NCI-H446 treated with DMSO at 0.1 percent for 48 hours (cell line): ENCODE data around the gene SMYD3.
"Not testable (repeated sequence)": the region's sequence is repeated elsewhere in the genome, so short reads cannot be mapped to it uniquely, and the experiment has no call there.

Experiments
- DNase-seq: peaks from one replicate; lab custom pipeline; 2025; lab: John Stamatoyannopoulos, UW

The SMYD3 gene

DNA sequence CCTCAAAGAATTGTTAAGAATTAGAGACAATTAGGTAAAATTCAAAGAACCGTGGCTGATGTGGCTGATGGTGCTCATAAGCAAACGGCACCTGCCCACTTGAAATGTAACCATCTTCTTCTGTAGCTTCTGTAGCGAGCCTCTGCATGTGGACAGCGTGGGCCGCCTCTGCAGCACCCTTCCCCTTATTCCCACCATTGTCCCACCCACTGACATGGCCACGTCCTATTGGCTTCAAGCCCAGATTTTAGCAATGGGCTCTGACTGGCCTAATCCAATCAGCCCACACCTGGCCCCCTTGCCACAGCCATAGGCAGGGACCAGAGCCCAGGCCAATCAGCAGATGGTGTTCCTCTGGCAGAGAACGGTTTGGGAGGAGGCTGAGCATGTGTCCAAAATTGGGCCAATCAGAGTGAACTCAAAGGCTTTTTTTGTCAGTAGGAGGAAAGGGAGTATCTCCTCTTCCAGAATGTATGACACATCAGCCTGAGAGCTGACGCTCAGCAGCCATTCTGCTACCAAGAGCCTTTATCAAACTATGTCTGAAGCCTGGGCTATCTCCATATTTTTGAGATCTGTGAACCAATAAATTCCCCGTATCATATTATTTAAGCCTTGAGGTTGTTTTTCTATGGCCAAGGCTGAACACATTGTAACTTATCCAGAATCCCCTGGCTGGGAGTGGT is 518.5 kb downstream of the SMYD3 start:
- peak; percentile 32 for DNase-seq

DNA sequence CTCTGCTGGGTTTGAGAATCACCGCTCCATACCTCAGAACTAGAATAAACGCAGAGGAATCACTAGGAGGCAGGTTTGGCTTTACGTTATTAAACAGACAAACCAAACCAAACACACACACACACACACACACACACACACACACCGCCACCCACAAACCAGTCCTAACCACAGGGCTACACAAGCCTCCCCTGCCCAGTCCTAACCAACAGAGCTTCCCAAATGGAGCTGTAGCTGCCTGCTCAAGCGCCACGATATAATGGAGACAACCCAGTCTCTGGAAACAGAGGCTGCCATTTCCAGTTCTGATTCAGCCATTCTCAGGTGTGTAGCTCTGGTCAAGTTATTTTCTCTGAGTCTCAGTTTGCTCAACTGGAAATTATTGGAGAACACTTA is 519.1 kb downstream of the SMYD3 start:
- DNase-seq = no peak

DNA sequence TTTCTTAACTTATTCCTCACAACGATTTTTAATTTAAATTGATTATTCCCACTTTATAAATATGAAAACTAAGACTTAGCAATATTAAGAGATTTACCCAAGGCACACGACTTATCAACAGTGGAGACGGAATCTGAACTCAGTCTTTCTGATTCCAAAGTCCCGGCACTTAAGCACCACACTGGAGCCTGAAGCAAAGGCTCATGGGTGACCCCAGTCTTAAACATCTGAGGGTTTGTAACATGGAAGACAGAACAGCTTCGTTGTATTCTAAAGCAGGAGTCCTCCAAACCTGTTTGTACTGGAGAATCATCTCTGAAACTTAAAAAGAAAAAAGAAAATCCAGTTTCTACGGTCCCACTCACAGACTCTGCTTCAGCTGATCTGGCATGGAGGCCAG is 519.5 kb downstream of the SMYD3 start:
- DNase-seq = no peak

DNA sequence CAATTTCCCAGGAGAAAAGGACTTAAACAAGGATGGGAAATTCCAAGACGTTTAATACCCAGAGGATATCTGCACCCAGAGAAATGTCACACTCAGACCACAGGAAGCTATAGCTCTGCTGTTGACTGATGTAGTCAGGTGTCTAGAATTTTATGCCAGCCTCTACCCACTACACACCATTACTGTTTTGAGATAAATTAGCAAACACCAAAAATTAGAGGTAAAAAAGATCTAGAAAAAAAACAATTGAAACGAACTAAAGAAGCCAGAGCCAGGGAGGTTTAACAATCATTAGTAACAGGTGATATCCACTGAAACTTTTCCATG is 519.9 kb downstream of the SMYD3 start:
- no peak for DNase-seq

DNA sequence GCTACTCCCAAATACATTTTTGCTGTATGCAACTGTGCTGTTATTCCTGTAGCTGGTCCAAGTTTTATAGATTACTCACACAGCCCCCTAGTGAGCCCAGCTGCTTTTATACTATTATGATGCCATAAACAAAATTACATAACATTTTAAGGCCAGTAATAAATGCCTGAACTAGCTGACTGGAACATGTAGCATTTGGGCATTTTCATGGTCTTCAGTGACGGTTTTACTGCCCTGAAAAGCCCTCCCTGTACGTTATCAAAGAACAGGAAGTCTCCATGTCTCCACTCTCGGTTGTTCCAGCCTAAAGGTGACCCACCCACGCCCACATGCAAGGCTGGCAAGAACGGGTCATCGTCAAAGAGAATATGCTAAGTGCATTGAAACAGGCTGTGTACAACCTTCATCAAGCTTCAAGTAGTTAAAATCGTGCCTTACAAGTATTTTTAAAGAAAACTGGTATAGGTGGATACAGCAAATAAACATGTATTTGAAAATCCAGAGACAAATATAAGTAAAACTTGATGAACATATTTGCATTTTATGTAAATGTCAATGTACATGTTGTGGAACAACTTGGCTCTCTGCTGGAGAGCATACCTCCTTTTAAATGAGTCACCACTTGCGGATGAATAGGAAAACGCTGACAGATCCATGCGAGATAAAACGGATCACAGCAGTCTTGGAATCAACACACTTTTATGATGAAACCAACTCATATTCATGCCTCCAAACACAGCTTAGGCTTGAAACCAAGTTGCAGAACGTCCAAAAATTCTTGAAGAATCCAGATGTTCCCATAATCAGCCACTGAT is 520.5 kb downstream of the SMYD3 start:
- peak; percentile 48 for DNase-seq

DNA sequence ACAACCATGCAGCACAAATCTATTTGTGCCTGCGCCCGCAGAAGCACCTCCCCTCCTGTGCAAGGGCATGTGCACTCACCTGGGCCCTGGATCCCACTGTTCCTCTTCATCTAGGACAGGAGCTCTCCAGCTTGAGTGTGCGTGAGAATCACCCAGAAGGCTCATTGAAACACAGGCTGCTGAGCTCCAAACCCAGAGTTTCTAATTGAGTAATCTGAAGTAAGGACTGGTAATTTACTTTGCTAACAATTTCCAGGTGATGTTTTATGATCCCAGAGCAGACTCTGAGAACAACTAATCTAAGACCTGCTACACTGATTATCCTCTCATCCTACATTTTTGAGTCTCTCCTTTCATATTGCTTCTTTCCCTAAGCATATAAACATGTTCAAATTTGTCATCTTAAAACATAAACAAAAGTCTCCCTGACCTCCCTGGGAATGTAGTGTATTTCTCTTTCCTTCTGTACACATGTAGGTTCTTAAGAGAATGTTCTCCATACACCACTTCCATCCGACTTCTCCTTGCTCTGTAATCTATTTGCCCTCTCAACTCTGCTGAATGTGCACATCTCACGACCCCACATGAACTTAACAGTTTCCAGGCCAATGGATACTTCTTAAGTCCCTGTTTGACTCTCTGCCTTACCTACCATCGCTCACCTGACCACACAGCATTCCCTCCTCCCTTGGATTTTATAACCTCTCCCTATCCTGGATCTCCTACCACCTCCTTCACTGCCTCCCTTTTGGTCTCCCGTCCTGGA is 522.5 kb downstream of the SMYD3 start:
- DNase-seq = no peak

DNA sequence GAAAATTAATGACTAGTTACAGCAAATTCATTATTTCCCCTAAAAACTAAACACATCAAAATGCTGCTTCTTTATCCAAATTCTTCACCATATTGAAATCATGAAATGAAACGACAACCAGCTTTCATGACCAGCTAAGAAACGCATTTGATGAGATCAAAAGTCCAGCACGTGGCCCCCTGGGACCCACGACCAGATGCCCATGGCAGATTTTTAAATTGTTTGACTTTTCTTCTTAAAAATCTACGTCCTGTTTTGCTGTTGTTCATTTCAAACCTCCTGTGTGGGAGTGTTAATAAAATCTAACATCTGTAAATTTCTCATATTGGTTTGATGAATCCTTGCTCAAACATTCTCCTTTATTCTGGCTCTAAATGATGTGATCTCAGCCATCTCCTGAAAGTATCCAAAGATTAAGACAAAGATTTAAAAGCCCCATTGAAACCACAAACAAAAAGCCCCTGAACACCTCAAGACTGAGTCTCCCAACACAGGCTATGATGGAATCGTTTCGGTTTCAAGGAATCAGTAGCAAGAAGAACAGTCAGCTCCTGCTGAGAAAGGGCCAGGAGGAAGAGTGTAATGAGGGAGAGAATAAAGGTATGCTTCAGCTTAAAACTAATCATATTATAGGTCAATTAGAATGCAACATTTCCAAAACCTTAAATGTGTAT is 523.6 kb downstream of the SMYD3 start:
- DNase-seq = no peak

DNA sequence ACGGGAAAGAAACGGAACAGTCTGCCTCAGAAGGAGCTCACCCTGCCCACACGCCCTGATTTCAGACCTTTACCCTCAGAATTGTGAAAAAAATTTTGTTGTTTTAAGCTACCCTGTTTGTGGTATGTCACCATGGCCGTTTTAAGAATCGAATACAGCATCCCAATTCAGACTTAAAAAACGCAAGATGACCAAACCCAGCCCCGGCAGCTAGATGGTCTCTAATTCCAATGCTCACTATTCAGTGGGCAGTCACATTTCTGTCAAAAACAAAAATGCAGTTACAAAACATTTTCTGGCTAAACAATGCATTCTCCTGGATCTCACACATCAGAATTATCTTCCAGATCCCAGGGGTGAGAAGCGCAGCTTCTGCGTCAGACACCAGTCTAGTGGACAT is 527.5 kb downstream of the SMYD3 start:
- no peak for DNase-seq

DNA sequence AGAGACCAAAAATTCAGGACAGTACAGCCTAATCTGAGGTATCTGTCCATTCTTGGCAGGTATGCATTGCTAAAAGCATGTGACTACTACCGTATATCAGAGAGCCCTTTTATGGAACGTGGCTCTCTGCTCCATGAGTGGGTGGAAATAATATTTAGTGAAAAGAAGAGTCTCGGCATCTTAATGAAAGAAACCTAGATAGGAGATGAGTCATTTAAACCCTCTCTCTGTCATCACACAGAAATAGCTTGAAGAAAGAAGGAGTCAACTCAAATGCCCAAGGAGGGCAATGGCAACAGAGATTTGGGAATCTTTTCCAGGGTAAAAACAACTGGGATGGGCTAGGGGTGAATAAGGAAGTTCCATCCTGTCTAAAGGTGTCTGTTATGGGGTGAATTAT is 528.2 kb downstream of the SMYD3 start:
- DNase-seq = no peak

DNA sequence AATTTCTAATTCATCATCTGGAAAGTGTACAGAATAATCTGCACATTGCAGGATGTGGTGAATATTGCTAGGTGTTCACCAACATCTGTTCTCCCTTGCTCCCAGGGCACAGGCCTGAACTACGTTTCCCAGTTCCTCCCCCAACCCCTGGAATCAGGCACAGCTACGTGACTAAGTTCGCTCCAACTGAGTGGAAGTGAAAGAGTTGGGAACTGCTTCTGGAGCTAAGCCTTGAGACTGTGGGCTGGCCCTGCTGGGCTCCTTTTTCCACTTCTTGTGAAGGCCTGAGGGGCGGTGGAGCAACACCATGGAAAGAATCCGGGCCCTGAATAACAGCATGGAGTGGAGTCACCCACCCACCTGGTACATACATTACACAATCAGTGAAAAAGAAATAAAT is 534.6 kb downstream of the SMYD3 start:
- DNase-seq = no peak

DNA sequence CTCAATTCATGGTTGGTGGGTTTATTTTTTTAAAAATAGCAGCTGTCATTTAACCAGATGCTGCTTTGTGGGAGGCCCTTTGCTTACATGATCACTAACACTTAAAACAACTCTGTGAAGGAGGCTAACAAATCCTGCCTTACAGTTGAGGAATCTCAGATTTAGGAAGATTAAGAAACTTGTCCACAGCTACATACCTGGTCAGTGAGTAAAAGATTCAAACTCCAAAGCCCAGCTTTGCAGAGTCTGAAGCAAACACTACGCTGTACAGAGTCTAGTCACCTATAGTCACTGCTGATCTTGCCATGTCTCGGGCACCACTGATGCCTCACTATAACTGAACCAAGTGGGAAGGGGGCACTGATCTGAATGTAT is 535.4 kb downstream of the SMYD3 start:
- DNase-seq = no peak

DNA sequence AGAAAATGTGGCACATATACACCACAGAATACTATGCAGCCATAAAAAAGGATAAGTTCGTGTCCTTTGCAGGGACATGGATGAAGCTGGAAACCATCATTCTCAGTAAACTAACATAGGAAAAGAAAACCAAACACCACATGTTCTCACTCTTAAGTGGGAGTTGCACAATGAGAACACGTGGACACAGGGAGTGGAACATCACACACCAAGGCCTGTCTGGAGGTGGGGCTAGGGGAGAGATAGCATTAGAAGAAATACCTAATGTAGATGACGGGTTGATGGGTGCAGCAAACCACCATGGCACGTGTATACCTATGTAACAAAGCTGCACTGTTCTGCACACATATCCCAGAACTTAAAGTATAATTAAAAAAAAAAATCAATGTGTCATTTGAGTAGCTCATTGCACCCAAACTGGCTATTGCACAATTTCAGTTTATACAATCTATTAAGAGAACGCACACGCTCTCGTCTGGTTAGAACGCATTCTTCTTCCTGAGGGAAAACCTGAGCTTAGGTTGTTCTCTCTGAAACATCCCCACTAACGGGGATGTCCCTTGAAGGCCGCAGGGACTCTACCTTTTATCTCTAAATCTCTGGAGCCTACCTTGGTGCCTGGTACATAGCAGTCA is 535.9 kb downstream of the SMYD3 start:
- DNase-seq = not testable (repeated sequence)

DNA sequence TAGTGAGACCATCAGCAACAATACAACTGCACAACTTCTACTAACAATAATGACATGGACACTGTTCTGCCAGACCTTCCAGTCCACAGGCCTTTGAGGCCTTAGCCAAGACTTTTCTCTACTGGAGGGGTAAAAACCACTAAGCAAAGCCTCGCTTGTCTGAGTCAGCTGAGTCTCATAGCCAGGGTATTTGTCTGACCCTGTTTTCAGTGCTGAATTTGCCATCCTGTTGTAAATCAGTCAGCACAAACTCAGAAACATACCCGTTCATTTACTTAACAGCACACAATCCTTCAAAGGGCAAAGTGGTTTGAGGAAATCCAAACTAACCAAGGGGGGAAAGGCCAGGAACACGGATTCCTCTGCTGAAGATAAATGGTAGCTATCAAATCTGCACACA is 537.8 kb downstream of the SMYD3 start:
- DNase-seq = no peak

DNA sequence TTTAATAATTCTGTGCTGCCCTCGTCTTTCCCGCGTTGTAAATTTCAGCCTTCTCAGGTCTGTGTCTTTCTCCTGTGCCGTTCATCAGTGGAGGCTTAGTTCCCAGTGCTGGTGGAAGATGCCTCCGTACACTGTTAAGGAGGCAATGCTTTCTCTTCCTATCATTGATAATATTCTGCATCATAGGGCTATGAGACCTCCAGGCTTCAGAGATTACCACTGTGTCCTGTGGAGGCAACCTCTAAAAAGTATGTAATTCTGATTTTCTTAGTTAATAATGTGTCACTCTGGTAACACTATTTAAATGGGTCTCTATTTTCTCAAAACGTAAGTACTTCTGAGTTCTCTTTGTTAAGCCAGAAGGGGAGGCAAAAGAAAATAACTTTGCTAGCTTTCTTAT is 538.3 kb downstream of the SMYD3 start:
- DNase-seq = no peak

DNA sequence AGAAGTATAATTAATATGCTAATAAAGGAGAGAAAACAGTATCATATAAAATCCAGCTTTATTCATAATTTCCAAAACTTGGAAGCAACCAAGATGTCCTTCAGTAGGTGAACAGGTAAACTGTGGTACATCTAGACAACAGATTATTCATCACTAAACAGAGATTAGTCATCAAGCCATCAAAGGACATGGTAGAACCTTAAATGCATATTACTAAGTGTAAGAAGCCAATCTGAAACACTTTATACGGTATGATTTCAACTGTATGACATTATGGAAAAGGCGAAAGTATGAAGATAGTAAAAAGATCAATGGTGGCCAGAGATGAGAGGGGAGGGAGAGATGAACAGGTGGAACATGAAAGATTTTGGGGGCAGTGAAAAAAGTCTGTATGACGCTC is 541.7 kb downstream of the SMYD3 start:
- DNase-seq = no peak

DNA sequence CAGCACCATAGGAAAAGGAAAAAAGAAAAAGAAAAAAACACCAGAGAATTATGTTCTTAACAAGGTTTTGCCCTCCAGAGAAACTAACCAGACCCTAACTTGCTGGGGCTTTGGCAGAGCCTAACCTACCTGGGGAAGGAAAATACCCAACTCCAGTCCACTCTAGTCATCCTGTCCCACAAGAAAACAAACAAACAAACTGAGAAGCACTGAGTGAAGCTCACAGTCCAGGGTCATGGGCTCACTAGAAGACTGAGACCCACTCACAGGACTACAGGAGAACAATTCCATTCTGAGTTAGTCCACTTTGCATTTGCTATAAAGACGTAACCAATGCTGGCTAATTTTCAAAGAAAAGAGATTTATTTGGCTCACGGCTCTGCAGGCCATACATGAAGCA is 543.4 kb downstream of the SMYD3 start:
- DNase-seq = no peak

DNA sequence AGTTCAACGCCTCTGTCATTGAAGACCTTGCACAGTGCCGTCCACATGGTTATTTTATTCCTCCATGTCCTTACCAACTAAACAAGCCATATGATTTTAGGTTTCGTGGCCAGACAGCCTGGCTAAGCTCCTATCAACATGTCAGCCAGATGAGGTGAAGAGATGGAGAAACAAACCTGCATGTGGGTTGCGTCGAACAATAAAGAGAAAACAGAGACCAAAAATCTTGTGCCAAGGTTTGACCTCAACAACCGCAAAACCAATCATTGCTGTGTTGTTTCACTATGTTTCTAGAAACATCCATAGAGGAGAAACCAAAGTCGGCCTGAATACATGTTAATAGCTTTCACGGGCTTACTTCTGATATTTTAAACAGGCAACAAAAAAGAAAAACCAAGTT is 544.6 kb downstream of the SMYD3 start:
- no peak for DNase-seq

DNA sequence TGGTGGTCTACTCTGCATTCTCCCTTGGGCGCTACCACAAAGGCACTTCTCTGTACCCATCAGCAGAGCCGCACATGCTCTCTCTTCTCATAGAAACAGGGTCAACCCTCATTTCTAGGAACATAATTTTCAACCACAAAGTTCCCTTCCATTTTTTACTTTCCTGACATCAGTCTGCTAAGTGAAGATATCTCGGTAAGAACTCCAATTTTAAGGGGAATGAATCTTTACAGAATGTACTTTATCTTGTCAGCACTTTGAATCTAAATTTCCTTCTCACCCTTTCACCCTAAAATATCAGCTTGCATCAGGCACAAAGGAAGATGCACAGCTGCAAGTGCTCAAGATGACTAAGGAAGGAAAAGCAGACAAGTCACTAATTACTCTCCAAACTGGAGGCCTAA is 545.9 kb downstream of the SMYD3 start:
- DNase-seq = no peak

DNA sequence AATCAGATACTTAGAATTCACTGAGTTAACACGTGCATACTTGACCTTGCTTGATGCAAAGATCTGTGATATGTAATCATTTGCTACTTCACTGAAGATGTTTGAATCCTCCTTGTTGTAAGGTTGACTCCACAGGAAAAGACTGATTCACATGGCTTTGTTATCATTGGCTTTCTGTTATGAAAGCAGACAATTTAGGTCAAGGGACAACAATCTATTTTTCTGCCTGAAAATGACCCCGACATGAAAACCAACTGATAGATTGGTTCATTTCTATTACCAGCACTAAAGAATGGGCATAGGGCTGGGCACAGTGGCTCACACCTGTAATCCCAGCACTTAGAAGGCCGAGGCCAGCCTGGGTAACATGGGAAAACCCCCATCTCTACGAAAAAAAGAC is 546.9 kb downstream of the SMYD3 start:
- DNase-seq = no peak

DNA sequence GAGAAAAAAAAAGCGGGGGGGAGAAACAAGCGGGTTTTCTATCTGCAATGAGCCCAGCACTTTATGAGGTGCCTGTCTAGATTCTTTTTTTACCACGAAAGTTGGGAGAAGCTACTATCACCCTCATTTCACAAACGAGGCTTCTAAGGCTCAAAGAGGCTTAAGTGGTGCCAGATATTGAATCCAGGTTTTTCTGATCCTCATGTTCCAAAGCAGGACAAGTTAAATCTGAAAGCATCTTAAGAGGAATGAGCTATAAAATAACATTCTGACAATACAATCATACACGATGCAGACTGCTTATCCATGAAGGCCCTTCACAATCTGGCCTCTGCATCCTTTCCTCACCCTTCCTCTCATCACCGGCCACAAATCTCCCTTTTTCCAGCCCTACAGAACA is 549.1 kb downstream of the SMYD3 start:
- no peak for DNase-seq

DNA sequence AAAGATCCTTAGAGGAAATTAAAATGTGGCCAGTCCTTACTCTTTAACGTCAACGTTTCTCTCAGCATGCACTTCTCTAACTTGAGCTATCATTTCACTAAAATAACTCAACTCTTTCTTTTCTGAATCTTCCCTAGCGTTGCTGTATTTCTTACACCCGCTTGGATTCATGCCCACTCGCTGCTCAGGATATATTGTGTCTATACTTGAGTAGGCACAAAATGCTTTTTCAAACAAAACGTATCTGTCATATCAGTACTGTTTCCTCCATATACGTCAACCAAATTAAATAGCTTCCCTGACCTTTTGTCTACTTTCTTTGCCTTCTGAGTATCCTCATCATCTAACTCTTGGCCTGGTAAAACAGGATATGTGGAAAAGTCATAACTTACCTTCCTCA is 549.7 kb downstream of the SMYD3 start:
- no peak for DNase-seq

DNA sequence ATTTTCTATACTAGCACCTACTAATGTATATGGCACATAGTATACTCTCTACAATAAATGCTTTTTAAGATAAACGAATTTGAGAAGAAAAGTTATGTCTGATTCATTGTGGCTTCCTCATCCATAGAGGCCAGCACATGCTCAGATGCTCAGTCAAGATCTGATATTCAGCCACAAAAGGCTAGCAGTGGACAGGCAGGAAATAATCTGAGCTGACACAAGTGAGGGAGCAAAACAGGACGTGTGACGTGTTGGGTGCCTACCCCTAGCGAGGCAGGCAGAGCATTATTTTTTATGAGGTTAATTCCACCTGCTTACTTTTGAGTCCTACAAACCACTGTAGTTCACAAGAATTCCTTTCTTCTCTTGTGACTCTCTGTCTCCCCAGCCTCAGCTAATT is 550.9 kb downstream of the SMYD3 start:
- DNase-seq = no peak
